Peyer's patch (tissue), 4 donors: ENCODE results near the gene WAC. TPM values are rescaled to one million over a fixed set of nuclear protein-coding genes. Genes with fewer than 3 reads are reported as not detected.
"Not testable (repeated sequence)": the region's sequence is repeated elsewhere in the genome, so short reads cannot be mapped to it uniquely, and the experiment has no call there.

Source experiments
- DNase-seq, 3 donors: peaks; one replicate each; pipeline ENCODE4 v3.0.0-alpha.2; 2017 to 2019
- H3K27ac ChIP-seq, 4 donors: fragments of 200-600 bp; sonication (generic); one replicate each; pipeline ENCODE4 v1.5.1; 2016 to 2019
- H3K27me3 ChIP-seq, 2 donors: fragments of 200-600 bp; sonication (generic); one replicate each; pipeline ENCODE4 v1.5.1; 2019
- H3K36me3 ChIP-seq, 3 donors: fragments of 200-600 bp; sonication (generic); one replicate each; pipeline ENCODE4 v1.5.1; 2016 to 2019
- H3K4me1 ChIP-seq, 4 donors: fragments of 200-600 bp; sonication (generic); one replicate each; pipeline ENCODE4 v1.5.1; 2016 to 2019
- H3K4me3 ChIP-seq, 4 donors: fragments of 200-600 bp; sonication (generic); 1 replicate in 3 of 4; 2 replicates in 1 of 4; pipeline ENCODE4 v1.5.1; 2016 to 2019; ENCODE audit warnings: mild to moderate bottlenecking in 1 of 4
- H3K9me3 ChIP-seq, 4 donors: fragments of 200-600 bp; sonication (generic); one replicate each; pipeline ENCODE4 v1.5.1; 2016 to 2019; ENCODE audit warnings: mild to moderate bottlenecking in 1 of 4
- CTCF ChIP-seq, 6 experiments: fragments of 450-650 bp in 4 of 6; fragments of 200-600 bp in 2 of 6; sonication (generic) in 1 of 6; IDR thresholded peaks; one replicate each; pipeline ENCODE4 v1.5.1; 2017 to 2019; ENCODE audit warnings: antibody characterized with exemption in 6 of 6, mild to moderate bottlenecking in 3 of 6, moderate library complexity in 1 of 6
- POLR2A ChIP-seq, 2 donors: fragments of 450-650 bp; IDR thresholded peaks; one replicate each; pipeline ENCODE4 v1.5.1; 2017; ENCODE audit warnings: antibody characterized with exemption in 2 of 2, mild to moderate bottlenecking in 2 of 2, moderate library complexity in 2 of 2
- total RNA-seq, 4 donors: library from RNA; depleted of rRNA; stranded (reverse); fragments of >200 nt; gene quantifications; one replicate each; pipeline ENCODE4 v1.1.0, GENCODE V29; 2016

The WAC gene
- total RNA-seq: 100 to 1,000 TPM in 2 of 4 donors, 10 to 100 TPM in 2; 72.7 to 145 (median 96.4) TPM

GRCh38 chr10:28532337-28533185, at the start of gene WAC:
Gene WAC (plus strand): TSS chr10:28533118. CDS start chr10:28533580, 462 bp downstream.
- H3K36me3 ChIP-seq: peaks cover 0 to 25% (median 0%) of the 10 kb centered on the region in 3 donors
- no peaks in the 10 kb centered on the region for H3K9me3 ChIP-seq
- peak within 1 kb of the TSS; percentile 98 to 100 (median 98) for H3K27ac ChIP-seq
- H3K27me3 ChIP-seq: no peaks in the 10 kb centered on the region
- peaks cover 0 to 36% (median 2%) of the 10 kb centered on the region in 4 donors for H3K4me1 ChIP-seq
- peak in 3 of 6 experiments; percentile 29 to 45 (median 32) for TF ChIP-seq CTCF (IDR thresholded peaks at IDR 0.05)
- peak; percentile 49 to 81 for TF ChIP-seq POLR2A (IDR thresholded peaks at IDR 0.05)
- H3K4me3 ChIP-seq: peak within 1 kb of the TSS; percentile 94 to 99 (median 94)
- DNase-seq: peak; percentile 92 to 98 (median 98)

- no peak overlapping the region for H3K4me3 ChIP-seq
- no peaks in the 10 kb centered on the region for H3K9me3 ChIP-seq
- no peak for TF ChIP-seq CTCF (IDR thresholded peaks at IDR 0.05)
- TF ChIP-seq POLR2A (IDR thresholded peaks at IDR 0.05): no peak
- H3K27me3 ChIP-seq: no peaks in the 10 kb centered on the region
- H3K36me3 ChIP-seq: no peaks in the 10 kb centered on the region
- no peak overlapping the region for H3K27ac ChIP-seq
- no peak for DNase-seq
- no peaks in the 10 kb centered on the region for H3K4me1 ChIP-seq
Measured at GRCh38 chr10:28489206-28489605, 43.7 kb upstream of the WAC start.

- H3K4me3 ChIP-seq, H3K36me3 ChIP-seq, H3K9me3 ChIP-seq, H3K4me1 ChIP-seq, H3K27me3 ChIP-seq, DNase-seq, H3K27ac ChIP-seq: not testable (repeated sequence)
Measured at GRCh38 chr10:28490256-28490865, 42.6 kb upstream of the WAC start.

GRCh38 chr10:28492116-28492920, 40.6 kb upstream of the WAC start:
- no peak for DNase-seq
- Histone ChIP-seq H3K4me3 (no peak overlapping the region), H3K27ac (no peak overlapping the region)

GRCh38 chr10:28494420-28494819, 38.5 kb upstream of the WAC start:
- no peaks in the 10 kb centered on the region for H3K9me3 ChIP-seq
- no peak overlapping the region for H3K4me3 ChIP-seq
- no peak for DNase-seq
- no peaks in the 10 kb centered on the region for H3K4me1 ChIP-seq
- no peak for TF ChIP-seq POLR2A (IDR thresholded peaks at IDR 0.05)
- TF ChIP-seq CTCF (IDR thresholded peaks at IDR 0.05): no peak
- H3K27me3 ChIP-seq: no peaks in the 10 kb centered on the region
- H3K36me3 ChIP-seq: no peaks in the 10 kb centered on the region
- H3K27ac ChIP-seq: no peak overlapping the region

More at GRCh38 chr10:28492116-28492920, 40.6 kb upstream of the WAC start:
- H3K9me3 ChIP-seq: no peaks in the 10 kb centered on the region
- no peaks in the 10 kb centered on the region for H3K4me1 ChIP-seq
- H3K27me3 ChIP-seq: no peaks in the 10 kb centered on the region
- H3K36me3 ChIP-seq: no peaks in the 10 kb centered on the region
- TF ChIP-seq CTCF (IDR thresholded peaks at IDR 0.05) (no peak), POLR2A (IDR thresholded peaks at IDR 0.05) (no peak)
